IPS-18a (cell line): ENCODE data around the gene FEM1C.
A peak's percentile ranks its signal among the peaks of the same experiment; 100 is the strongest.

Experiments used
- H3K27ac ChIP-seq: one replicate; pipeline ENCODE4 v1.5.1; 2013; ENCODE audit warnings: low read length
- H3K27me3 ChIP-seq: one replicate; pipeline ENCODE4 v1.6.1; 2013; ENCODE audit warnings: mild to moderate bottlenecking, low read length; ENCODE audit not compliant: control insufficient read depth, insufficient read depth
- H3K36me3 ChIP-seq: one replicate; pipeline ENCODE4 v1.6.1; 2013; ENCODE audit warnings: low read depth, low read length; ENCODE audit not compliant: control insufficient read depth
- H3K4me1 ChIP-seq: one replicate; pipeline ENCODE4 v1.6.1; 2013; ENCODE audit warnings: low read depth, low read length; ENCODE audit not compliant: control insufficient read depth
- H3K4me3 ChIP-seq: one replicate; pipeline ENCODE4 v1.5.1; 2013; ENCODE audit warnings: low read length
- H3K9ac ChIP-seq: one replicate; pipeline ENCODE4 v1.6.1; 2013; ENCODE audit warnings: mild to moderate bottlenecking, low read length, moderate library complexity
- H3K9me3 ChIP-seq: one replicate; pipeline ENCODE4 v1.6.1; 2013; ENCODE audit warnings: low read depth, low read length; ENCODE audit not compliant: control insufficient read depth

The FEM1C gene

DNA sequence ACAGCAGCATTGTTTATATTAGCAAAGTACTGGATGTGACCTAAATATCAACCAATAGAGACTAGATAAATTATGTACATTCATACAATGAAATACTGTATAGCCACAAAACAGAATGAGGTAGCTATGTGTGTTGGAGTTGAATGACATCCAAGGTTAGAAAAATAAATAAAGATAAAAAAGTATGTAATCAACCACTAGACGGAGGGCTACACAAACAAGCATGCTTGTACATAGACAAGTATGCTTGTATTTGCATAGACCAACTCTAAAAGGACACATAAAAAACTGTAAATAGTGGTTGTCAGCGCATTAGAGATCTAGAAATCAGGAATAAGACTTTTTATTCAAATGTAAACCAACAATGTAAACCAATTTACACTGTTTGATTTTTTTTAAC, 3.0 kb downstream of the FEM1C start:
- H3K27me3 ChIP-seq = no peaks in the 10 kb centered on the region
- peaks cover 9% of the 10 kb centered on the region for H3K9me3 ChIP-seq
- peak overlapping the region; percentile 49 for H3K9ac ChIP-seq
- no peak overlapping the region for H3K27ac ChIP-seq
- H3K36me3 ChIP-seq = peaks cover 38% of the 10 kb centered on the region
- H3K4me1 ChIP-seq = peaks cover 31% of the 10 kb centered on the region
- H3K4me3 ChIP-seq = peak overlapping the region; percentile 97

DNA sequence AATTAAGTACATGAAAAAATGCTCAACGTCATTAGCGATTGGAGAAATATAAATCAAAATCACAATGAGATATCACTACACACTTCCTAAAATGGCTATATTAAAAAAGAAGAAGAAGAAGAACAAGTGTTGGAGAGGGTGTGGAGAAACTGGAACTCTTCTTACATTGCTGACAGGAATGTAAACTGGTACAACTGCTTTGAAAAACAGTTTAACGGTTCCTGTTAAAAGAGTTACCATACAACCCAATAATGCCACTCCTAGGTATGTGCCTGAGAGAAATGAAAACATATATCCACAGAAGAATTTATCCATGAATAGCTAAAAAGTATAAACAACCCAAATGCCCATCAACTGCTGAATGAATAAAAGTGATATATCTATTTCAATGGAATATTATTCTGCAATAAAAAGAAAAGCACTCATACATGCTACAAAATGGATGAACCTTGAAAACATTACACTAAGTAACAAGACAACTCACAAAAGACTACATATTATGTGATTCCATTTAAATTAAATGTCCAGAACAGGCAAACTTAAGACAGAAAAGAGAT, 9.0 kb downstream of the FEM1C start:
- H3K27me3 ChIP-seq = no peaks in the 10 kb centered on the region
- H3K4me1 ChIP-seq = peaks cover 10% of the 10 kb centered on the region
- H3K36me3 ChIP-seq = peaks cover 50% of the 10 kb centered on the region
- no peaks in the 10 kb centered on the region for H3K9me3 ChIP-seq
- no peak overlapping the region for H3K4me3 ChIP-seq
- no peak overlapping the region for H3K27ac ChIP-seq
- no peak overlapping the region for H3K9ac ChIP-seq

DNA sequence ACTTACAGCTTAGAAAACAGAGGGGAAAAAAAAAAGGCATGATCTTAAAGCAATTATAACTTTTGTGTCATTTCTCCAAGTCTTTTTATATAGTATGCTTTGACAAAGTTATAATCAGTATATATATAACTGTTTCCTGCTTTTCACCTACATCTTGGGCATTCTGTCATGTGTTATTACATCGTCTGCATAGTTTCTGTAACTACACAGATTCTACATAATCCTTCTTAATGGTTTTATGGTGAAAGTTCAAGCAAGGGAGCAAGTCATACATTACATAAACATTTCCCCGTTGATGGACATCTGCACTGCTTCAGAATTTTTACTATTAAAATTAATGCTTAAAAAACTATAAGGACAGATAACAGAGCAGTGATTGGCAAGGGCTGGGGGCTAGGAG, 12.1 kb downstream of the FEM1C start:
- Histone ChIP-seq H3K36me3 (peaks cover 30% of the 10 kb centered on the region), H3K9me3 (no peaks in the 10 kb centered on the region), H3K27ac (no peak overlapping the region), H3K9ac (no peak overlapping the region), H3K4me1 (no peaks in the 10 kb centered on the region), H3K27me3 (no peaks in the 10 kb centered on the region), H3K4me3 (no peak overlapping the region)

DNA sequence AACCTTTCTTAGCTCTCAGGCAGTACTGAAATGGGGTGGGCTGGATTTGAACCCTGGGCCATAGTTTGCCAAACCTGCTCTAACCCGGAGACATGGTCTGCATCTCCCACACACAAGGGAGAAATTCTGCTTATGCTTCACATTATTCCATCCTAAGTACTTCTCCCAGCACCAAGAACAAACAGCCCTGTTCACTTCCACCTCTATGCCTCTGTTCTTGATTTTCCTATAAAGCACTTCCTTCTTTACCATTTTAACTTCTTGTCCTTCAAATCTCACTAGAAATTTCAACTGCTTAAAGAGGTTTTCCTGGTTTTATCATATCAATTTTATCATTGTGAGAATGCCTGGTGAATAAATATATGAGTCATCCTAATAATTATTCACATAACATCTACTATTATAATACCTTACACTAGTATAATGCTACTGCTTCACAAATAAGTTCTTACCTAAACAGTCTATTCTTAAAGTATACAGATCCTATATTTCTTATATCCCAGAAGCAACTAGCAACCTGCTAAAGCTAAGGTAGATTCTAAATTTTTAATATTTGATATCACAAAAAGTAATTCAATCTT, 12.7 kb downstream of the FEM1C start:
- H3K9me3 ChIP-seq = no peaks in the 10 kb centered on the region
- no peak overlapping the region for H3K4me3 ChIP-seq
- no peaks in the 10 kb centered on the region for H3K27me3 ChIP-seq
- no peak overlapping the region for H3K27ac ChIP-seq
- no peak overlapping the region for H3K9ac ChIP-seq
- H3K4me1 ChIP-seq = no peaks in the 10 kb centered on the region
- peaks cover 30% of the 10 kb centered on the region for H3K36me3 ChIP-seq

DNA sequence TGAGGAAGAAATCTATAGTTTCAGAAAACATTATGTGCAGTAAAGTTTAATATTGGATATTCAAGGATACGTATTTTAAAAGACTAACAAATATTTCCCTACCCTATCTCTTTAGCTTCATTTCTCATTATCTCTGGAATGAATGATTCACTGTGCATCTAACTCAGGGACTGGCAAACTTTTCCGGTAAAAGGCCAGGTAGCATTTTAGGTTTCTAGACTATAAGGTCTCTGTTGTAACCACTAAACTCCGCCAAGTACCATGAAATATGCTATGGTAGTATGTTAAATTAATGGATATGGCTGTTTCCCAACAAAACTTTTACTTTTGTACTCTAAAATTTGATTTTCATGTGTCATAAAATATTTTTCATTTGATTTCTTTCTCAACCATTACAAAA, 13.2 kb downstream of the FEM1C start:
- Histone ChIP-seq H3K36me3 (peaks cover 28% of the 10 kb centered on the region), H3K4me1 (no peaks in the 10 kb centered on the region), H3K9me3 (no peaks in the 10 kb centered on the region), H3K27me3 (no peaks in the 10 kb centered on the region), H3K9ac (no peak overlapping the region), H3K4me3 (no peak overlapping the region), H3K27ac (no peak overlapping the region)

DNA sequence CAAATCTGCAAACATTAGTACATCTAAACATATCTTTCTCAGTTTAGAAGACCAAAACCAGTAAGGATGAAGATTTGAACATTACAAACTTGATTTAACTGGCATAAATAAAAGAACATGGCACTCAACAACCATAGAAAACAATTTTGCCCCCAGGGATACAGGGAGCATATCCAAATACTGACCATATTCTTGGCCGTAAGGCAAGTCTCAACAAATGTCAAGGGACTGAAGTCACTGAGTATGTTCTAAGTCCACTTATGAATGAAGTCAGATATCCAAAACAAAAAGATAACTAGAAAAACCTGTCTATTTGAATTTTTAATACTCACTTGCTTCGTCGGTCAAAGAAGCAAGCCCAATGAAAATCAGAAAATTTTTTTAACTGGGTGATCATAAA, 14.1 kb downstream of the FEM1C start:
- Histone ChIP-seq H3K4me1 (no peaks in the 10 kb centered on the region), H3K27me3 (no peaks in the 10 kb centered on the region), H3K9ac (no peak overlapping the region), H3K27ac (no peak overlapping the region), H3K4me3 (no peak overlapping the region), H3K9me3 (no peaks in the 10 kb centered on the region), H3K36me3 (peaks cover 22% of the 10 kb centered on the region)

DNA sequence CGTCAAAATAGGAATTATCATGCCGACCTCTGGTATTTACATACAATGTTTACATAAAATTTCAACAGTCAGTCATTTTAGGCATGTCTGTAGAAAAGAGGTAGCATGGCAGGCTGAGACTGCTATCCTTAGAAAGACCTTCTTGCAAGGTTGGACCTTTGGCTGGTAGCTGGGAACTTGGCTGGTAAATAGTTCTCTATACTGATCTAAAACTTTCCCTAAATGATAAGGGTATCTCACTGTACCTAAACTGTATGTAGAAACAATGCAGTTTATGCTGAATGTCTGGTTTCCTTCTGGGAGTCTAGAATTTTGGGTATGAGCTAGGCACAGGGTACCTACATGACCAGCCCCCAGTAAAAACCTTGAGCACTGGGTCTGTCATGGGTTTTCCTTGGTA, 18.0 kb downstream of the FEM1C start:
- no peak overlapping the region for H3K27ac ChIP-seq
- H3K4me1 ChIP-seq = peaks cover 6% of the 10 kb centered on the region
- H3K4me3 ChIP-seq = no peak overlapping the region
- H3K9ac ChIP-seq = no peak overlapping the region
- H3K27me3 ChIP-seq = no peaks in the 10 kb centered on the region
- H3K9me3 ChIP-seq = no peaks in the 10 kb centered on the region
- H3K36me3 ChIP-seq = peaks cover 29% of the 10 kb centered on the region

DNA sequence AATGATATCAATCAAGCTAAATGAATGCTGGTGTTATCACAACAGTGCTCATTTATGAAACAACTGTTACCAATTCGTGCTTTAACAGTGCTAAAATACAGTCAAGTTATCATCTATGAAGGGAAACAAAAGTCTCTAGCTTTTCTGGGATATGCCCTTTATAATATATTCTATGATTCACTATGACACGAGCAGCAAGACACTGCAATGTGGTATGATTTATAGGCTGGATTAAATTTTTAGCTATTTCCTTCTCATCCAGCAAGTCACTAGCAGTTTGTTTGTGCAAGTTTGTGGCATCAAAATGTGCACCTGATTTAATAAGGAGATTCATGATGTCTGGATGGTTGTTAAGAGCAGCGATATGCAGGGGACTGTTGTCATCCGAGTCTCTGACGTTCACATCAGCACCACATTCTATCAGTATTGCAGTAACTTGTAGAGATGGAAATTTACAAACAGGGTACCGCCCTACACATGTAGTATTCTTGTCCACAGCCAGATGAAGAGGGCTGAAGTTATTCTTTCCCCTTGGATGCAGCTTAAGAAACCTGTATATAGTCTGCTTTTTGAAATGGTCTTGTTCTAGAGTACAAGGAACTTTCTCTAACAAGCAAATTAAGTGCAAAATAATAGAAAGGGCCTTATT, 20.3 kb downstream of the FEM1C start:
- no peak overlapping the region for H3K27ac ChIP-seq
- no peaks in the 10 kb centered on the region for H3K27me3 ChIP-seq
- H3K9me3 ChIP-seq = no peaks in the 10 kb centered on the region
- no peak overlapping the region for H3K9ac ChIP-seq
- peaks cover 6% of the 10 kb centered on the region for H3K4me1 ChIP-seq
- H3K4me3 ChIP-seq = no peak overlapping the region
- peaks cover 29% of the 10 kb centered on the region for H3K36me3 ChIP-seq

DNA sequence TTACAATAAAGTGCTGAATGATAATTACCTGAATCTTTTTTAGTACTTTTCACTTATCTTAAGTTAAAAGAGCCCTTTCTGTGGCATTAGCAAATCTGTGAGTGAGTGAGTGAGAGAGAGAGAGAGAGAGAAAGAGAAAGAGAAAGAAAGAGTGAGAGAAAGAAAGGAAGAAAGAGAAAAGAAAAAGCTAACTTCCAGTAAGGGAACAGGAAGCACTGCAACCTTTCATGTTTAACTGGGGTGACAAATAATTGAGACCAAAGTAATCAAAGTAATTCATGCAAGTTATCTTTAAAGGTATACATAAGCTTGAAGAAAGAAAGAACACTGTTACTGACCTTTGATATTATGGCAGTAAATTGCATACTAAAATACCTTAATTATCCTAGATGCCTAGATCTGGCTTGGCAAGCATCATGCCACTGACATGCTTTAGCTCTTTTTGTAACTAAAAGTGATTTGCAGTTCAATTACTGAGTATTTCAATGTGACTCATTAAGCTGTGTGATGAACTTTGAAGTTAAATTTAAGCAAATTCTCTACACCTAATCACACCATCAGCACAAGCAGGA, 21.7 kb downstream of the FEM1C start:
- Histone ChIP-seq H3K4me1 (peaks cover 6% of the 10 kb centered on the region), H3K36me3 (peaks cover 29% of the 10 kb centered on the region)

DNA sequence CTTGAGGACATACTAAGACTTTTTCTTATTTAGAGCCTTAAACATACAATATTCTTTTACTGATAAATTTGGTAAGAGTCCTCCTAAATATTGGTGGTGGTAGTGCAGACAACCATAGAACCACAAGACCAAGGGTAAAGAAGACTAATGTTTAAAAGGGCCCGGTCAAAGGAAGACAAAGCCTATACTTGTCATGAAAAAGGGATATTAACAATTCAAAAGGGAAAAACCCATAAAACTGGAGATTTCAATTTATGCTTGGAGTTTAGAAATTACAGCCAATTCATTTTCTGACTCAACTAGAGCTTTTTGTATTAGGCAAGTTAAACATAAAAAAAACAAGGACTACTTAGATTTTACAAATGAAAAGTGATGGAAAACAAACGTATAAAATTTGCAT, 24.4 kb downstream of the FEM1C start:
- Histone ChIP-seq H3K27me3 (no peaks in the 10 kb centered on the region), H3K4me1 (peaks cover 6% of the 10 kb centered on the region), H3K36me3 (peaks cover 24% of the 10 kb centered on the region), H3K9ac (no peak overlapping the region), H3K9me3 (no peaks in the 10 kb centered on the region), H3K4me3 (no peak overlapping the region), H3K27ac (no peak overlapping the region)

More for the DNA sequence above, 21.7 kb downstream of the FEM1C start:
- H3K27ac ChIP-seq = no peak overlapping the region
- H3K4me3 ChIP-seq = no peak overlapping the region
- no peaks in the 10 kb centered on the region for H3K27me3 ChIP-seq
- no peak overlapping the region for H3K9ac ChIP-seq
- H3K9me3 ChIP-seq = no peaks in the 10 kb centered on the region

DNA sequence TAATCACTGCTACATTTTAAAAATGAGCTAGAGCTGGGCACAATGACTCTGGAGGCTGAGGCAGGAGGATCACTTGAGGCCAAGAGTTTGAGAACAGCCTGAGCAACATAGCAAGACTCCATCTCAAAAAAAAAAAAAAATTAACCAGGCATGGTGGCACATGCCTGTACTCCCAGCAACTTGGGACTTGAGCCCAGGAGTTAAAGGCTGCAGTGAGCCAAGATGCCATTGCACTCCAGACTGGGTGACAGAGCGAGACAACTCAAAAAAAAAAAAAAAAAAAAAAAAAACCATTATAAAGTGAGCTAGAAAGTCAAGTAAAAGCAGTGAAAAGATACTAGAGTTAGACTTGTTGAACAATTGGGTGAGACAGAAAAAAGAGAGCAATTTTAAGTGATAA, 28.2 kb downstream of the FEM1C start:
- Histone ChIP-seq H3K4me1 (no peaks in the 10 kb centered on the region), H3K9me3 (no peaks in the 10 kb centered on the region), H3K4me3 (no peak overlapping the region), H3K27me3 (no peaks in the 10 kb centered on the region), H3K27ac (no peak overlapping the region), H3K9ac (no peak overlapping the region), H3K36me3 (no peaks in the 10 kb centered on the region)

DNA sequence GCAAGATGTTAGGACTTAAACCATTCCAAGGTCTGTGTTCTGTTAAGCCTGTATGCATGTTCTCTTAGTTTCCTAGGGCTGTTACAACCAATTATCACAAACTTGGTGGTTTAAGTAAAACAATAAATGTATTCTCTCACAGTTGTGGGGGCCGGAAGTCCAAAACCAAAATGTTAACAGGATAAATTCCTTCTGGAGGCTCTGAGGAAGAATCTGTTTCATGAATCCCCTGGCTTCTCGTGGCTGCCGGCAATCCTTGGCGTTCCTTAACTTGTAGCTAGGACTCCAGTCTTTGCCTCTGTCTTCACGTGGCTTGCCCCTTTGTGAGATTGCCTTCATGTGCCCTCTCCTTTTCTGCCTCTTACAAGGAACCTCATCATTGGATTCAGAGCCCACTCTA, 30.4 kb downstream of the FEM1C start:
- no peaks in the 10 kb centered on the region for H3K36me3 ChIP-seq
- H3K9ac ChIP-seq = no peak overlapping the region
- no peak overlapping the region for H3K27ac ChIP-seq

More for the DNA sequence above, 30.4 kb downstream of the FEM1C start:
- H3K4me3 ChIP-seq = no peak overlapping the region
- no peaks in the 10 kb centered on the region for H3K9me3 ChIP-seq
- no peaks in the 10 kb centered on the region for H3K27me3 ChIP-seq
- H3K4me1 ChIP-seq = no peaks in the 10 kb centered on the region
